H1 (cell line): Measurements from ENCODE around the gene THAP12. TPM values are rescaled to one million over a fixed set of nuclear protein-coding genes. Genes with fewer than 3 reads are reported as not detected.

ENCODE experiments used
- CTCF ChIA-PET: fragments of 300-600 bp; sonication (Branson Sonifier 250); formaldehyde crosslinking; loops from one replicate; lab custom pipeline; 2021; ENCODE audit not compliant: partially characterized antibody; lab: Charles Lee
- POLR2A ChIA-PET: fragments of 300-600 bp; sonication (Branson Sonifier 250); formaldehyde crosslinking; loops from one replicate; lab custom pipeline; 2021; ENCODE audit warnings: inconsistent platforms; ENCODE audit not compliant: partially characterized antibody; lab: Charles Lee
- DNase-seq, 2 experiments: peaks; one replicate each; pipeline versions ENCODE4 v3.0.0 to v3.0.0-alpha.2; 2010 to 2022; ENCODE audit warnings: low spot score in 2 of 2, low read depth in 1 of 2, mixed read lengths in 1 of 2
- FAIRE-seq: peaks from 2 replicates; lab custom pipeline; 2011; peaks lifted over from hg19 to GRCh38; lab: Jason Lieb, UNC
- H2AFZ ChIP-seq: 2 replicates; pipeline ENCODE4 v1.8.1; 2012; ENCODE audit warnings: low read length, inconsistent platforms
- H2AK5ac ChIP-seq: 2 replicates; pipeline ENCODE4 v1.6.1; 2013; ENCODE audit warnings: low read depth, low read length
- H2BK120ac ChIP-seq: replicated peaks from 2 replicates; pipeline ENCODE3; 2013; ENCODE audit warnings: low read depth, low read length, inconsistent platforms
- H2BK12ac ChIP-seq: 2 replicates; pipeline ENCODE4 v1.6.1; 2013; ENCODE audit warnings: low read depth, low read length
- H2BK15ac ChIP-seq: 2 replicates; pipeline ENCODE4 v1.6.1; 2013; ENCODE audit warnings: low read length
- H2BK20ac ChIP-seq: 2 replicates; pipeline ENCODE4 v1.6.1; 2013; ENCODE audit warnings: low read length
- H2BK5ac ChIP-seq: 2 replicates; pipeline ENCODE4 v1.6.1; 2013; ENCODE audit warnings: low read depth, low read length
- H3K14ac ChIP-seq: 2 replicates; pipeline ENCODE4 v1.6.1; 2013; ENCODE audit warnings: inconsistent platforms; ENCODE audit not compliant: insufficient read length
- H3K18ac ChIP-seq: 2 replicates; pipeline ENCODE4 v1.6.1; 2013; ENCODE audit warnings: low read length; ENCODE audit errors: extremely low read depth
- H3K23ac ChIP-seq: 2 replicates; pipeline ENCODE4 v1.6.1; 2013; ENCODE audit warnings: inconsistent platforms; ENCODE audit not compliant: insufficient read length
- H3K23me2 ChIP-seq: 2 replicates; pipeline ENCODE4 v1.6.1; 2013; ENCODE audit warnings: low read depth, low read length
- H3K27ac ChIP-seq: 2 replicates; pipeline ENCODE4 v1.6.1; 2011; ENCODE audit warnings: low read depth, low read length, inconsistent platforms
- H3K27me3 ChIP-seq, 4 experiments: replicated peaks in 1 of 4; 1 replicate in 1 of 4; 2 replicates in 3 of 4; pipeline versions ENCODE4 v1.6.1 to v1.8.1; 2011 to 2013; ENCODE audit warnings: low read length in 3 of 4, mild to moderate bottlenecking in 3 of 4, inconsistent platforms in 2 of 4, mixed read lengths in 2 of 4, moderate library complexity in 1 of 4; ENCODE audit not compliant: control insufficient read depth in 3 of 4, insufficient read depth in 3 of 4; ENCODE audit errors: extremely low read depth in 1 of 4
- H3K36me3 ChIP-seq, 4 experiments: 2 replicates each; pipeline versions ENCODE4 v1.6.1 to v1.8.1; 2011 to 2013; ENCODE audit warnings: mild to moderate bottlenecking in 4 of 4, low read length in 3 of 4, moderate library complexity in 2 of 4, control low read depth in 1 of 4, inconsistent platforms in 1 of 4; ENCODE audit not compliant: insufficient read depth in 4 of 4, control insufficient read depth in 2 of 4
- H3K4ac ChIP-seq: replicated peaks from 2 replicates; pipeline ENCODE3; 2013; ENCODE audit warnings: low read length, low read depth, mixed read lengths, inconsistent platforms; ENCODE audit not compliant: insufficient read length
- H3K4me1 ChIP-seq, 4 experiments: replicated peaks in 1 of 4; 1 replicate in 1 of 4; 2 replicates in 3 of 4; pipeline versions ENCODE4 v1.6.1 to v1.8.1; 2011 to 2013; ENCODE audit warnings: low read length in 3 of 4, inconsistent platforms in 2 of 4, mixed read lengths in 1 of 4; ENCODE audit not compliant: insufficient read depth in 4 of 4, control insufficient read depth in 3 of 4
- H3K4me2 ChIP-seq, 2 experiments: 2 replicates each; pipeline versions ENCODE4 v1.6.1 to v1.8.1; 2011 to 2013; ENCODE audit warnings: low read depth in 2 of 2, low read length in 2 of 2, control low read depth in 1 of 2, inconsistent platforms in 1 of 2, mild to moderate bottlenecking in 1 of 2; ENCODE audit not compliant: insufficient read depth in 1 of 2
- H3K4me3 ChIP-seq, 4 experiments: fragments of 200-600, 300-600 bp in 1 of 4; sonication (generic), shearing (Covaris generic), sonication (Bioruptor Twin) in 1 of 4; 2 replicates each; pipeline versions ENCODE4 v1.5.1 to v1.8.1; 2011 to 2016; ENCODE audit warnings: low read length in 4 of 4, low read depth in 3 of 4, control low read depth in 2 of 4, inconsistent platforms in 2 of 4, mild to moderate bottlenecking in 2 of 4, mixed read lengths in 1 of 4, moderate library complexity in 1 of 4; ENCODE audit not compliant: insufficient read depth in 2 of 4; ENCODE audit errors: extremely low read depth in 1 of 4
- H3K56ac ChIP-seq: replicated peaks from 2 replicates; pipeline ENCODE3; 2013; ENCODE audit warnings: low read depth, mild to moderate bottlenecking, mixed read lengths, low read length, inconsistent platforms; ENCODE audit not compliant: insufficient read length
- H3K79me1 ChIP-seq: 2 replicates; pipeline ENCODE4 v1.6.1; 2013; ENCODE audit warnings: low read depth, low read length, control low read depth
- H3K79me2 ChIP-seq, 2 experiments: 2 replicates each; pipeline versions ENCODE4 v1.6.1 to v1.8.1; 2012 to 2013; ENCODE audit warnings: low read length in 2 of 2, mild to moderate bottlenecking in 2 of 2, inconsistent platforms in 1 of 2; ENCODE audit not compliant: insufficient read depth in 2 of 2, control insufficient read depth in 1 of 2
- H3K9ac ChIP-seq, 4 experiments: replicated peaks in 1 of 4; 1 replicate in 1 of 4; 2 replicates in 3 of 4; pipeline versions ENCODE4 v1.6.1 to v1.8.1; 2011 to 2013; ENCODE audit warnings: low read depth in 3 of 4, low read length in 3 of 4, control low read depth in 2 of 4, mild to moderate bottlenecking in 2 of 4, moderate library complexity in 2 of 4, inconsistent platforms in 1 of 4; ENCODE audit errors: extremely low read depth in 1 of 4
- H3K9me3 ChIP-seq, 2 experiments: 2 replicates each; pipeline versions ENCODE4 v1.6.1 to v1.8.1; 2012 to 2013; ENCODE audit warnings: mild to moderate bottlenecking in 2 of 2, moderate library complexity in 2 of 2, control low read depth in 1 of 2, inconsistent platforms in 1 of 2, low read depth in 1 of 2, low read length in 1 of 2, mixed read lengths in 1 of 2; ENCODE audit not compliant: insufficient read depth in 2 of 2
- H4K20me1 ChIP-seq, 2 experiments: replicated peaks in 1 of 2; 2 replicates each; pipeline versions ENCODE3 to v1.8.1; 2011 to 2013; ENCODE audit warnings: inconsistent platforms in 2 of 2, low read length in 2 of 2, mild to moderate bottlenecking in 1 of 2; ENCODE audit not compliant: insufficient read depth in 2 of 2, control insufficient read depth in 1 of 2
- H4K5ac ChIP-seq: 2 replicates; pipeline ENCODE4 v1.6.1; 2013; ENCODE audit warnings: low read length, low read depth, mixed read lengths, inconsistent platforms; ENCODE audit not compliant: insufficient read length
- H4K8ac ChIP-seq: 2 replicates; pipeline ENCODE4 v1.8.0; 2013; ENCODE audit warnings: mild to moderate bottlenecking, moderate library complexity, low read length, inconsistent platforms; ENCODE audit not compliant: insufficient read depth; ENCODE audit errors: extremely low read depth
- H4K91ac ChIP-seq: replicated peaks from 2 replicates; pipeline ENCODE3; 2013; ENCODE audit warnings: low read length, mixed read lengths, inconsistent platforms; ENCODE audit not compliant: insufficient read length
- ATF3 ChIP-seq: IDR thresholded peaks from 2 replicates; pipeline ENCODE4 v1.6.1; 2011; ENCODE audit warnings: low read depth, mild to moderate bottlenecking, low read length; ENCODE audit not compliant: insufficient read depth
- BRCA1 ChIP-seq: IDR thresholded peaks from 2 replicates; pipeline ENCODE4 v1.6.1; 2012; ENCODE audit warnings: low read depth, low read length, improper control_type of control experiment
- CBX5 ChIP-seq: fragments of 300-800, 300-1000 bp; sonication (generic); IDR thresholded peaks from 2 replicates; pipeline ENCODE4 v1.7.1; 2016; ENCODE audit warnings: antibody characterized with exemption, low read length, low read depth
- EP300 ChIP-seq, 2 experiments: IDR thresholded peaks; 1 replicate in 1 of 2; 2 replicates in 1 of 2; pipeline ENCODE4 v1.6.1; 2011 to 2012; ENCODE audit warnings: low read depth in 2 of 2, low read length in 2 of 2, mild to moderate bottlenecking in 2 of 2, borderline replicate concordance in 1 of 2, inconsistent platforms in 1 of 2, moderate library complexity in 1 of 2
- HDAC2 ChIP-seq, 2 experiments: fragments of 300-600 bp in 1 of 2; sonication (generic) in 1 of 2; IDR thresholded peaks; 2 replicates each; pipeline ENCODE4 v1.6.1; 2011 to 2012; ENCODE audit warnings: low read depth in 2 of 2, low read length in 2 of 2, mild to moderate bottlenecking in 2 of 2, moderate library complexity in 2 of 2, borderline replicate concordance in 1 of 2, inconsistent platforms in 1 of 2
- JUN ChIP-seq: IDR thresholded peaks from 2 replicates; pipeline ENCODE4 v1.6.1; 2011; ENCODE audit warnings: low read depth, mild to moderate bottlenecking, improper control_type of control experiment, low read length
- KDM1A ChIP-seq: fragments of 200-600, 300-600 bp; sonication (generic); IDR thresholded peaks from 2 replicates; pipeline ENCODE4 v1.7.1; 2016; ENCODE audit warnings: mild to moderate bottlenecking, low read length, borderline replicate concordance
- RBBP5 ChIP-seq: IDR thresholded peaks from 2 replicates; pipeline ENCODE4 v1.7.1; 2012; ENCODE audit warnings: low read depth, mild to moderate bottlenecking, inconsistent platforms, low read length, moderate library complexity, borderline replicate concordance
- SIRT6 ChIP-seq: IDR thresholded peaks from one replicate; pipeline ENCODE4 v1.7.1; 2012; ENCODE audit warnings: low read length, inconsistent platforms
- SP4 ChIP-seq: IDR thresholded peaks from 2 replicates; pipeline ENCODE4 v1.6.1; 2012; ENCODE audit warnings: low read length, inconsistent platforms
- SRF ChIP-seq: IDR thresholded peaks from 2 replicates; pipeline ENCODE4 v1.6.1; 2011; ENCODE audit warnings: mild to moderate bottlenecking, low read depth, low read length, moderate library complexity
- TCF12 ChIP-seq: IDR thresholded peaks from 2 replicates; pipeline ENCODE4 v1.6.1; 2011; ENCODE audit warnings: low read depth, mild to moderate bottlenecking, low read length
- YY1 ChIP-seq: IDR thresholded peaks from 2 replicates; pipeline ENCODE4 v1.6.1; 2011; ENCODE audit warnings: low read depth, mild to moderate bottlenecking, low read length
- WGBS, 2 experiments: shearing (Covaris generic) in 1 of 2; methylation state at CpG; one replicate each; pipeline versions ENCODE4 v1.1.6 to v1.1.7; 2013 to 2015; ENCODE audit warnings: low lambda C conversion rate in 2 of 2, mixed read lengths in 2 of 2, inconsistent platforms in 1 of 2, low coverage in 1 of 2, missing lambda C conversion rate in 1 of 2; ENCODE audit not compliant: insufficient replicate concordance in 2 of 2, insufficient coverage in 1 of 2, insufficient read length in 1 of 2; ENCODE audit errors: extremely low coverage in 1 of 2, missing lambda C conversion rate in 1 of 2; 5-methylcytosine and 5-hydroxymethylcytosine counted together
- polyA plus RNA-seq, 7 experiments: library from polyadenylated mRNA; depleted of rRNA in 3 of 7; stranded (reverse) in 5 of 7; unstranded in 2 of 7; fragments of >200 nt in 5 of 7; fragments of 200-250 nt in 2 of 7; gene quantifications; 1 replicate in 5 of 7; 2 replicates in 1 of 7; 4 replicates in 1 of 7; pipeline versions ENCODE4 v1.2.1 to v1.2.3, GENCODE V29; 2011 to 2013; ENCODE audit warnings: missing spikeins in 2 of 7, mixed read lengths in 2 of 7
- total RNA-seq: library from RNA; stranded (reverse); fragmentation: NEBNext Ultra II Directional; extraction: Animal tissue kit (Norgen Biotek cat#: 25700); gene quantifications from 2 replicates; pipeline ENCODE4 v1.2.1, GENCODE V29; 2021

Gene THAP12
- total and polyA plus RNA-seq, 2 of the 8 experiments (the other 6 are each of a cell fraction or from before 2014, with no cell fraction given): 12.0 to 39.9 TPM

- H3K14ac ChIP-seq: no peak overlapping the region
- no peaks in the 10 kb centered on the region for H3K79me1 ChIP-seq
- no peak overlapping the region for H3K27ac ChIP-seq
- no peaks in the 10 kb centered on the region for H3K9me3 ChIP-seq
- H3K27me3 ChIP-seq: no peaks in the 10 kb centered on the region; a peak in 1 of 7 replicates
- H2BK120ac ChIP-seq: no peak overlapping the region
- no peak overlapping the region for H2BK15ac ChIP-seq
- H4K91ac ChIP-seq: no peak overlapping the region
- no peak overlapping the region for H2AK5ac ChIP-seq
- no peak overlapping the region for H3K9ac ChIP-seq
- no peak overlapping the region; a peak in 1 of 4 replicates for H3K4me2 ChIP-seq
- no peaks in the 10 kb centered on the region for H3K36me3 ChIP-seq
- no peak overlapping the region for H3K56ac ChIP-seq
- POLR2A ChIA-PET: interaction anchor here (1.2 kb wide), 1 partner anchor 12 kb away, joined by 4 read pairs; no protein-coding TSS in a partner anchor
- no peak overlapping the region for H3K18ac ChIP-seq
- no peaks in the 10 kb centered on the region for H3K23me2 ChIP-seq
- FAIRE-seq (no peak), DNase-seq (no peak)
- CTCF ChIA-PET: interaction anchor here (1.0 to 1.6 kb wide), 6 partner anchors 9 to 1366 kb away, joined by 3 to 5 read pairs (median 4); no protein-coding TSS in a partner anchor
- no peak overlapping the region for H2AFZ ChIP-seq
- H3K23ac ChIP-seq: no peak overlapping the region
- no peak overlapping the region for H3K4me3 ChIP-seq
- 70% methylated on average over 3 of the region's 3 CpGs; no CpG with 5 or more reads in 1 of the 2 experiments for WGBS, 2 experiments
- no peak overlapping the region for H2BK12ac ChIP-seq
- no peaks in the 10 kb centered on the region for H4K20me1 ChIP-seq
- H3K4me1 ChIP-seq: no peaks in the 10 kb centered on the region
- no peak overlapping the region for H4K8ac ChIP-seq
- H4K5ac ChIP-seq: no peak overlapping the region
- H2BK20ac ChIP-seq: no peak overlapping the region
- no peak overlapping the region for H2BK5ac ChIP-seq
- H3K79me2 ChIP-seq: no peaks in the 10 kb centered on the region
- no peak overlapping the region for H3K4ac ChIP-seq
- TF ChIP-seq EP300 (IDR thresholded peaks at IDR 0.05; ENCODE audit: borderline replicate concordance in 1 of 2, low read depth in 2 of 2, low read length in 2 of 2) (no peak), SIRT6 (no peak), CBX5 (no peak), BRCA1 (no peak), ATF3 (no peak), KDM1A (no peak), SRF (no peak), JUN (no peak), HDAC2 (IDR thresholded peaks at IDR 0.05; ENCODE audit: borderline replicate concordance in 1 of 2, low read depth in 2 of 2, low read length in 2 of 2) (no peak), TCF12 (no peak), SP4 (no peak), YY1 (no peak), RBBP5 (no peak)
Observed at GRCh38 chr11:76424379-76424778, 43.4 kb upstream of the THAP12 start.
